GM13977 (cell line): ENCODE data around the gene CHTF8.
"Not testable (repeated sequence)": the region's sequence is repeated elsewhere in the genome, so short reads cannot be mapped to it uniquely, and the experiment has no call there.

Experiments
- DNase-seq: peaks from one replicate; pipeline ENCODE4 v3.0.0; 2012; ENCODE audit warnings: low spot score
- CTCF ChIP-seq: IDR thresholded peaks from 2 replicates; pipeline ENCODE4 v1.5.1; 2012; ENCODE audit warnings: mild to moderate bottlenecking, control low read depth; ENCODE audit not compliant: insufficient read depth; ENCODE audit errors: extremely low read depth, missing control alignments
- in situ Hi-C: fragments of 300-500 bp; cut with MboI; formaldehyde crosslinking; loops from one replicate; pipeline ENCODE4 v1.12.0; 2022; ENCODE audit warnings: low sequenced_read_pairs, low pct_unique_long_range_greater_than_20kb, mixed read lengths, inconsistent platforms; ENCODE audit not compliant: unreplicated experiment

Gene CHTF8

GRCh38 chr16:69157196-69157595, 24.8 kb upstream of the CHTF8 start:
- in situ Hi-C loops = loop anchor here (10.0 kb wide), 1 partner anchor 128 kb away; no protein-coding TSS in a partner anchor
- DNase-seq = no peak
- TF ChIP-seq CTCF = no peak

GRCh38 chr16:69150146-69150865, 17.9 kb upstream of the CHTF8 start:
- peak; percentile 79 for TF ChIP-seq CTCF
- DNase-seq = peak; percentile 70
- in situ Hi-C loops = loop anchor here (10.0 kb wide), 1 partner anchor 134 kb away; no protein-coding TSS in a partner anchor

- in situ Hi-C loops = loop anchor here (10.0 to 25.0 kb wide), 2 partner anchors 135 to 612 kb away; partner anchors contain the start of gene ZFP90
- DNase-seq = not testable (repeated sequence)
Observed at GRCh38 chr16:69149621-69150020, 17.2 kb upstream of the CHTF8 start.

- in situ Hi-C loops = loop anchor here (25.0 kb wide), 1 partner anchor 608 kb away; the partner anchor contains the start of gene ZFP90
- TF ChIP-seq CTCF = no peak
- DNase-seq = no peak
Observed at GRCh38 chr16:69145658-69146057, 13.3 kb upstream of the CHTF8 start.

- in situ Hi-C loops = loop anchor here (25.0 kb wide), 1 partner anchor 606 kb away; the partner anchor contains the start of gene ZFP90
Observed at GRCh38 chr16:69143116-69143515, 10.7 kb upstream of the CHTF8 start.

GRCh38 chr16:69141936-69142335, 9.5 kb upstream of the CHTF8 start:
- no peak for DNase-seq
- in situ Hi-C loops = loop anchor here (25.0 kb wide), 1 partner anchor 605 kb away; the partner anchor contains the start of gene ZFP90
- no peak for TF ChIP-seq CTCF

More at GRCh38 chr16:69143116-69143515, 10.7 kb upstream of the CHTF8 start:
- no peak for DNase-seq
- TF ChIP-seq CTCF = no peak

GRCh38 chr16:69141014-69141413, 8.6 kb upstream of the CHTF8 start:
- no peak for DNase-seq
- in situ Hi-C loops = loop anchor here (25.0 kb wide), 1 partner anchor 604 kb away; the partner anchor contains the start of gene ZFP90
- TF ChIP-seq CTCF = no peak

- in situ Hi-C loops = loop anchor here (25.0 kb wide), 1 partner anchor 602 kb away; the partner anchor contains the start of gene ZFP90
- not testable (repeated sequence) for DNase-seq
Observed at GRCh38 chr16:69139464-69139863, 7.1 kb upstream of the CHTF8 start.
